GM21390 (cell line): ENCODE data around the gene FRRS1.
"Not testable (repeated sequence)": the region's sequence is repeated elsewhere in the genome, so short reads cannot be mapped to it uniquely, and the experiment has no call there.

Experiments used
- ATAC-seq: cut with Tn5 transposase; IDR thresholded peaks from one replicate; pipeline ENCODE4 v1.9.1; 2021; ENCODE audit not compliant: unreplicated experiment

The FRRS1 gene, protein sequence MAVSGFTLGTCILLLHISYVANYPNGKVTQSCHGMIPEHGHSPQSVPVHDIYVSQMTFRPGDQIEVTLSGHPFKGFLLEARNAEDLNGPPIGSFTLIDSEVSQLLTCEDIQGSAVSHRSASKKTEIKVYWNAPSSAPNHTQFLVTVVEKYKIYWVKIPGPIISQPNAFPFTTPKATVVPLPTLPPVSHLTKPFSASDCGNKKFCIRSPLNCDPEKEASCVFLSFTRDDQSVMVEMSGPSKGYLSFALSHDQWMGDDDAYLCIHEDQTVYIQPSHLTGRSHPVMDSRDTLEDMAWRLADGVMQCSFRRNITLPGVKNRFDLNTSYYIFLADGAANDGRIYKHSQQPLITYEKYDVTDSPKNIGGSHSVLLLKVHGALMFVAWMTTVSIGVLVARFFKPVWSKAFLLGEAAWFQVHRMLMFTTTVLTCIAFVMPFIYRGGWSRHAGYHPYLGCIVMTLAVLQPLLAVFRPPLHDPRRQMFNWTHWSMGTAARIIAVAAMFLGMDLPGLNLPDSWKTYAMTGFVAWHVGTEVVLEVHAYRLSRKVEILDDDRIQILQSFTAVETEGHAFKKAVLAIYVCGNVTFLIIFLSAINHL

DNA sequence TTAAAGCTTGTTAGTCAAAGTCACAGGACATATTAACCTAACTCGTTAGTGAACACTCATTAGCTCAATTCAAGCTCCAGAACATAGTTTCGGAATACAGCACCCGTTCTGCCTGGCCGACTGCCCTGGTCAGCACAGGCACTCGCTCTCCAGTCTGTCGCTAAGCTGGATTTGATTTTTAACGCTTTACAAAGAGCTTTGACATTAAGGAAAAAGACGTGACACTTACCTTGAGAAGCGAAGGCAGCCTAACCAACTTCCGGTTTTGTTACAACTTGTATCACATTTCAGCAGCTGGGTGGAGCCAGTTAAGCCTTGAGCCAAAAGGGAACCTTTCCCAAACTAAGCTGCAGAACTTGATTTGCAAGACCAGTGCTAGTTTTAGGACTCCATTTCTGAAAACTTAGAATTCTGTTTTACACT, at the start of gene FRRS1:
Gene FRRS1 (minus strand): TSS at position 258 of the 423 bp plus-strand sequence. CDS start 17,867 bp downstream, outside the sequence.
- peak; percentile 94 for ATAC-seq

DNA sequence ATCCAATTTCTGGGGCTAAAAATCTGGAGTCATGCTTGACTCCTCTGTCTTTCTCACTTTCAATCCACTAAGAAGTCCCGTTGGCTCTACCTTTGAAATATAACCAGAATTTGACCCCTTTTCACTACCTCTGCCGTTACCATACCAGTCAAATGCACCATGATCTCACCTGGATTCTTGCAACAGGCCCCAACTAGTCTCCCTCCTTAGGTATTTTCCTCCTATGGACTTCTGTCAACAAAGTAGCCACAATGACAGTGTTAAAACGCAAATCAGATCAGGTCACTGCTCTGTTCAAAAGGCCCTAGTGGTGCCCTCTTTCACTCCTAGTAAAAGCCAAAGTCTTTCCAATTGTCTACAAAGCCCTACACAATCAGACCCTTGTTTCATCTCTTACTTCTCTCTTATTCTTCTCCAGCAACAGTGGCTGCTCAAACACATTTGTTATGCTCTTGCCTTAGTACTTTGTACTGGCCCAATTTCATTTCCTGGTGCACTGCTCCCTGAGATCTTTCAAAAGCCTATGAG, 48.0 kb upstream of the FRRS1 start:
- no peak for ATAC-seq

DNA sequence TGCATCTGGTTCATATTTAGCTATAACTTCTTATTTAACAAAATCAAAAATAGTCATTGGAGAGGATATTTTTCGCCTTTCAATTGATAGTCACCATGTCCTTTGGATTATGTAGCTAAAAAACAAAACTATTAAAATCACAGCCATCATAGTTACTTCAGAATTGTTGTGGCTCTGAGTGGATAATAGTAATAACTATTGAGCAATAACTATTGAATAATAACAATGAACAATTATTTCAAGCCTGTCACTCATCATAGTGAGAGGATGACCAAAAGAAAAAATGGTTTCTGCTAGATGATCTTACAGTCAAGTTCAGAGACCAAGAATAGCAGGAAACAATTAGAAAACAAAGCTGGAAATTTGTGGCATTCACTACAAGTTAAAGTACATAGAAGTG, 45.3 kb upstream of the FRRS1 start:
- ATAC-seq: no peak

DNA sequence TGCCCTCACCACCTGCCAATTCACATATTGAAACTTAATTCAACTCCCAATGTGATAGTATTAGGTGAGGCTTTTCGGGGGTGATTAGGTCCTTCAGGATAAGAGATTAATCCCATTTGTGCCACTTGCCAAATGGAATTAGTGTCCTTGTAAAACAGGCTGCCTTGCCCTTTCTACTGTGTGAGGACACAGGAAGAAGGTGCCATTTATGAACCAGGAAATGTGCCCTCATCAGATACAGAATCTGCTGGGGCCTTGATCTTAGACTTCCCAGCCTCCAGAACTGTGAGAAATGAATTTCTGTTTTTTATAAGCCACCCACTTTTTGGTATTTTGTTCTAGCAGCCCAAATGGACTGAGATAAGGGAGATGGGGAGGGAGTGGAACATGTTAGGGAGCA, 44.6 kb upstream of the FRRS1 start:
- no peak for ATAC-seq

DNA sequence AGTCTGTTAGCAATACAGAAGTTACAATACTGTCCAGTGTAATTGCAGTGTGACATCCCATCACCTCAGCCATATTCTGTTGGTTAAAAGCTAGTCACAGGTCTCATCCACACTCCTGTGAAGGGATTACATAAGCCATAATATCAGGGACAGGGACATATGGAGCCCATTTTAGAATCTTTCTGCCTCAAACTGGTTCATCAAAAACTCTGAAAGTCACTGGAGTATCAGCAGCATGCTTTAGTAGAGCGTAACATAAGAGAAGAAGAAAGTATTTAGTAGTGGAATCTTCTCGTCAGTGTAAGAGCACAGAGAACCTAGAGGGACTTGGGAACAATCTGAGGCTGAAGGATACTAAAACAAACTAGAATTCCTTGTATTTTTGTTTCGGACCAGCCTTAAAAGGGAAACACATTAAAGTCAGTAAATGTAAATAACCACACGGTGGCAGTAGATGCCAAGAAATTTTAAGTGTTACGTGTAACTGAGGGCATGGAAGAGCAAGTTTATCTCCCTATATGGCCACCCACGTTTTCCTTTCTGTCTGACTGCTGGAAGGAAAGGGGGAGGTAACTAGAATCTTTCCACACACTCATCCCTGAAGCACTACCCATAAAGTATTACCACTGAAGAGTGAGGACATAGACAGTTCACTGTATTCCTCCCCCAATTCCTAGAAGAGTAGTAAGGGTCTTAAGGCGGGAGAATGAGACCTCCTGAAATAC, 42.1 kb upstream of the FRRS1 start:
- peak; percentile 91 for ATAC-seq

DNA sequence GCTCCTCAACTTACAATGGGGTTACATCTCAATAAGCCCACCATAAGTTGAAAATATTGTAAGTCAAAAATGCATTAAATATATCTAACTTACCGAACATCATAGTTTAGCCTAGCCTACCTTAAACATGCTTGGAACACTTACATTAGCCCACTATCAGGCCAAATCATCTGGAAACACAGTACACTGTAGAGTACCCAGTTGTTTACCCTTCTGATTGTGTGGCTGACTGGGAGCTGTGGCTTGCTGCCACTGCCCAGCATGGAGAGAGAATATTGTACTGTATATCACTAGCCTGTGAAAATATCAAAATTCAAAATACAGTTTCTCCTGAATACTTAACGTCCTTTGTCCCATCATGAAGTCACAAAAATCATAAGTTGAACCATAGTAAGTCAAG, 40.4 kb upstream of the FRRS1 start:
- ATAC-seq: no peak

DNA sequence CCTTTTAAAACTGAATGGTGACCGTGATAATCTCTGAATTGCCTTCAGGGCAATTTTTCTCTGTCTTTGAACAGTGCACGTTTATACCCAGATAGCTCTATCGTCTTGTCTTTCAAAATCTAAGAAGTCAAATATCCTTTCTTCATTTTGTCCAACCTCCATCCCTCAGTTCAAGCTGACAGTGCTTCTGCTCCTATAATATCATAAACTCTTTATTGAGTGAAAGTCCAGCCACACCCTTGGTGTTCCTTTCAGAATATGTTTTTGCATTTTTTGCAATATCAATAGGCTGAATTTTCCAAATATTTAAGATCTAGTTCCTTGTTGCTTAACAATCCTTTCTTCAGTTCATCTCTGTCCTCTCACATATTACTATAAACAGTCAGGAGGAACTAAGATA, 35.1 kb upstream of the FRRS1 start:
- ATAC-seq: no peak

DNA sequence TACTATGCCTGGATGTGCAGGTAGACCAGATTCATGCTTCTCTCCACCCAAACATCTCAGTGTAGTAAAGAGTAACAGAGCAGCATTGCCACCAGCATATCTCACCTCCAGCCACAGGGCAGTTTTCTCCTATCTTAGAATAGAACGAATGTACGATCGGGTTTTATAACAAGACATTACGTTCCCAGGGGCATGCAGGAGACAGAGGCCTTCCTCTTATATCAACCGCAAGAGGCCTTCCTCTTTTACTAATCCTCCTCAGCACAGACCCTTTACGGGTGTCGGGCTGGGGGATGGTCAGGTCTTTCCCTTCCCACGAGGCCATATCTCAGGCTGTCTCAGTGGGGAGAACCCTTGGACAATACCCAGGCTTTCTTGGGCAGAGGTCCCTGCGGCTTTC, 27.4 kb upstream of the FRRS1 start:
- not testable (repeated sequence) for ATAC-seq

DNA sequence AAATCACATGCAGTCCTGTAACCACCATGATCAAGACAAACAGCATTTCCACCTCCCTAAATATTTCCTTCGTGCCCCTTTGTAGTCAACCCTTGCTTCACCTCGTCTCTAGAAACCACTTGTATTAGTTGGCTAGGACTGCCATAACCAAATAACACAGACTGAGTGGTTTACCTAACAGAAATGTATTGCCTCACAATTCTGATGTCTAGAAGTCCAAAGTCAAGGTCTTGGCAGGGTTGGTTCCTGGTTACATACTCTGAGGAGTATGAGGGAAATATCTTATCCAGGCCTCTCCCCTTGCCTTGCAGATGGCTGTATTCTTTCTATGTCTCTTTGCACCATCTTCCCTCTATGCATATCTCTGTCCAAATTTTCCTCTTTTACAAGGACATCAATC, 23.3 kb upstream of the FRRS1 start:
- ATAC-seq: no peak

DNA sequence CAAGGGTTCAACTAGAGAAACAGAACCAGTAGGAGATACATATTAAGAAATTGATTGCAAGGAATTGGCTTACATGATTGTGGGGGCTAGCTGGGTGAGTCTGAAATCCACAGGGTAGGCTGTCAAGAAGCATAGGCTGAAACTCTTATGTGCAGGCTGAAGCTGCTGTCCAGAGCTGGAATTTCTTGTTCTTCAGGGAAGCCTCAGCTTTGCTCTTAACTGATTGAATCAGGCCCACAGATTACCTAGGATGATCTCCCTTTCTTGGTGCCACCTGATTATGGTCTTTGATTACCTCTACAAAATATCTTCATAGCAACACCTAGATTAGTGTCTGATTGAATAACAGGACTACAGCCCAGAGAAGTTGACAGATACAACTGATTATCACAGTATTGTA, 22.5 kb upstream of the FRRS1 start:
- no peak for ATAC-seq

DNA sequence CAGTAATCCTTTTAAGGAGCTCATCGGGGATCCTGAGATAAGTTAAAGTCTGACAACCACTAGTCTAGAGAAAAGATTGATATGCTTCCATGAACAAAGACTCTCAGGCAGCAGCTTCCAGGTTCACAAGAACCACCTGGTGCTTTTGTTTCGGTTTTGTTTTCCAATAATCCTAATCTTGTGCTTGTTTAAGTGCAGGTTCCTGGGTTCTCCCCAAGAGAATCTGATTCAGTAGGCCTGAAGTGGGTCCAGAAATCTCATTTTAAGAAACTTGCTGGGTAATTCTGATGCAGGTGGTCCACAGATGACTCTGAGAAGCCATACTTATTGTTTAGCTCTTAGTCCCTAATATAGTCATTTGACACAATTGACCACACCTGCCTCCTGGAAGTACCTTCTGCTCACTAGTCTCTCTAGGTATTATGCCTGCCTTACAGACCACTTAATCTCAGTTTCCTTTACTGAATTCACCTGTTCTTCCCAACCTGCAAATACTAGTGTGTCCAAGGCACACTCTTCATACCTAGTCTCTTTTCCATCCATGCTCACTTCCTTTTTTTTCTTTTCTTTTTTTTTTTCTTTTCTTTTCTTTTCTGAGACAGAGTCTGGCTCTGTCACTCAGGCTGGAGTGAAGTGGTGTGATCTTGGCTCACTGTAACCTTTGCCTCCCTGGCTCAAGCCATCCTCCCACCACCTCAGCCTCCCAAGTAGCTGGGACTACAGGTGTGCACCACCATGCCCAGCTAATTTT, 20.5 kb upstream of the FRRS1 start:
- peak; percentile 69 for ATAC-seq

DNA sequence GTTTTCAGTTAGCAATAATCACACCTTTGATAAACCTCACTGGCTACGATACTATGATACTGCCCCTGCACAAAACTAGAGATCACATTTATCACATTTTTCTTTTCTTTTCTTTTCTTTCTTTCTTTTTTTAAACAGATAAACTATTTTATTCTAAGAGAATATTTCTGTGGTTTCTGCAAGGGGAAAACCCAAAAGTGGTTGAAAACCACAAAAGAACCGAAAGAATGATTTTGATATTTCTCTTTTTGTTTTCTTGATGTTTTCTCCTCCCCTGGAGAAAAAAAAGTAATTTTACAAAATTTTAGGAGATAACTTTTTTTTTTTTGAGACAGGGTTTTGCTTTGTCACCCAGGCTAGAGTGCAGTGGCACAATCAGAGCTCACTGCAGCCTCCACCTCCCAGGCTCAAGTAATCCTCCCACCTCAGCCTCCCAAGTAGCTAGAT, 18.4 kb upstream of the FRRS1 start:
- no peak for ATAC-seq

DNA sequence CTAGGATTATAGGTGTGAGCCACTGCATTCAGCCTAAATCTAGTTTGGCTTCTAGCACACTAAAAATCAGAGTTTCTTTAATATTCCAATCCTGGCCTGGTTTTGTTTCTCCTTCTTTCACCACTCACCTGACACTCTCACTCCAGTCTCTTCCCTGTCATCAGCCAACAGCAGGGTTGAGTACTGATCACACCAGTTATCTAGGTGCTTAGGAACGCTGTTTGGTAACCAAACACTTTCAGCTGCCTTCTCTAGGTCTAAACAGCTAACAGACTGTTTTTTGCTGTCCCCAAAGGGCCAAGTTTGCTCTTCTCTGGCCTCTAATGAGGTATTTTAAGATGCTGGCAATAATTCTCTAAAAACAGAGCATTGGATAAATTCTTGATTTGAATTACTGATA, 17.7 kb upstream of the FRRS1 start:
- no peak for ATAC-seq

DNA sequence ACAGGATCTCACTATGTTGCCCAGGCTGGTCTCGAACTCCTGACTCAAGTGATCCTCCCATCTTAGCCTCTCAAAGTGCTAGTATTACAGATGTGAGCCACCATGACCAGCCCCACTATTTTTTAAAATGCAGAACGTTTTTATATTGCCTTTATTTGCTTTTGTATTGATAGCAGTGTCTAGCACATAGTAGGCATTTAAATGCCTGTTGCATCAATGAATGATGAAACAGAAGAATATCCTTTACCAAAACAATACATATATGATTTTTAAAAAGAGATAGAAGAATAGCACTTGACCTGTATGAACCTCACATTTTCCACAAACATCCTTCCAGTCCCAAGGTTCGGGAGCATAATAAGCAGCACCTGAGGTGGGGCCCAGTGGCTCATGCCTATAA, 16.5 kb upstream of the FRRS1 start:
- ATAC-seq: no peak

DNA sequence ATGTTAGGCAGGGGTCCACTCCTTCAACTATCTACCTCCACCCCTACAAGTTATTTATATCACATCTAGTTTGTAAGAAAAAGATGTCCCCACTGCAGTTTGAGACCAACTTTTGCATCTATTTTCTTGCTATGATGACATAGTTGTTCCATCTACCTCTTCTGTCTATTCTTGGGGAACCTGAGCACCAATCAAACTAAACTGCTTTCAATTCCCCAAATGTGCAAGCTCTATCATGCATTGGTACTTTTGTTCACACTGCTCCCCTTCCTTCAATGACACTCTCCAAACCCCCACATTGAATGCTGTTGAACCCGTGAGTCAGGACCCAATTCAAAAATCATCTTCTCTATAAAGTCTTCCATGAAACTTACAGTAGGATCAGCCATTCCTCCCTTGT, 16.0 kb upstream of the FRRS1 start:
- ATAC-seq: no peak

DNA sequence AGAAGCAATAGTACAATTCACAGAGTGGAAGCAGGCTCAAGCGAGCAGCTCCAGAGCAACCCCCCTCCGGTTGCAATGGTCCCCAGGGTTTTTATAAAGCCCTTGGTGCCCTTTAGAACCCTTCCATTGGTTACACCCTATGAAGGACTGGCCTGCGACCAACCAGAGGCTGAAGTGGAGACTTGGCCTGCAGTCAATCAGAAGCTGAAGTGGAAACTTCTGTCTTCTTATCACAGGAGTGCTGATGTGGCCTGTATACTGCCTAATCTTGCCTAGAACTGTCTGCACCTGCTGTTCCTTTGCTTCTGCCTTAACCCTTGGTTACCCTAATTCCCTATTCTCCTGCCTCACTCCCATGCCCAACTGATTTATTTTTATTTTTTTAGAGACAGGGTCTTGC, 15.4 kb upstream of the FRRS1 start:
- ATAC-seq: no peak

DNA sequence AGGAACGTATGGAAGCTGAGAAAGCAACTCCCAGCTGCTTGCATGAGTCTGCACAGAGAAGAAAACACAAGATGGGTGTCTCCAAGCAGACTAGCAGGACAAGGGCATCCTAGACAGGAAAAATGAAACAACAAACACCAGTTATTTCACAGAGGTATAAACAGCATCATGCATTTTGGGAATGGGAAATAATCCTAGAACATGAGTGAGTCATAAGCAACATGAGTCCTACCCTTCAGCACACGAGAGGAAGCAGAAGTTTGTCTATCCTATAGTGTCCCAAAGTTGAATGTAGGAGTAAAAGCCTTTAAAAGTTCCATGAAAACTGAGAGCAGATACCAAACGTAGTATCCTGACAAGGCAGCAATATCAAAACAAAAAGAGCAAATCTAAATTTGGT, 11.3 kb upstream of the FRRS1 start:
- ATAC-seq: no peak

DNA sequence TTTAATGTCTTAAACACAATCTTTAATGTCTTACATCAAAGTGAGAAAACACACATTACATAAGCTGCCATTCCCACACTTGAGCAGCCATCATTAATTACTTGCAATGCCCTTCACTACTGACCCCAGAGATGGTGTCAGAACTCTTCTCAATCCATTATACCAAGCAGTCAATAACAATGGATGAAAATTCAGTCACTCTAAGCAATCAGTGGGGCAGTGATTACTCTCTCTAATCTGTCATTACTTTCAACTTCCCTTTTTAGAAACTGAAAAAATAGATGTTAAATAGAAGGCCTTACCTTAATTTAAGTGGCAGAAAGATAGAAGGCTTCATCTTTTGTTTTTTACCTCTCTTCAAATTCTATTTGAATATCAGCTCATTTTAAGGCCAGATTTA, 9.7 kb upstream of the FRRS1 start:
- peak; percentile 66 for ATAC-seq

DNA sequence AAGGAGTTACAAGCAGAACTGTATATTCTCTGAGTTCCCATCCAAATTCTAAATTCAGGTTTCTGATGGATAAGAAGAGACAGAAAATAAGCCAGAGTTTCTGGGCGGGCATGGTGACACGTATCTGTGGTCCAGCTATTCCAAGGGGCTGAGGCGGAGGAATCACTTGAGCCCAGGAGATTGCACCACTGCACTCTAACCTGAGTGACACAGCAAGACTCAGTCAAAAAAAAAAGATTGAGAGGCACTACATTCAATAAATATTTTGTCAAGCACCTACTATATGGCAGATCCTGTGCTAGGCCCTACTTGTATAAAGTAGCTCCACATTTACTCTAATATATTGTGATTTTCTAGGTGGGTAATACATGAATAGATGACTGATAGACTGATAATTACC, 6.4 kb upstream of the FRRS1 start:
- ATAC-seq: no peak

DNA sequence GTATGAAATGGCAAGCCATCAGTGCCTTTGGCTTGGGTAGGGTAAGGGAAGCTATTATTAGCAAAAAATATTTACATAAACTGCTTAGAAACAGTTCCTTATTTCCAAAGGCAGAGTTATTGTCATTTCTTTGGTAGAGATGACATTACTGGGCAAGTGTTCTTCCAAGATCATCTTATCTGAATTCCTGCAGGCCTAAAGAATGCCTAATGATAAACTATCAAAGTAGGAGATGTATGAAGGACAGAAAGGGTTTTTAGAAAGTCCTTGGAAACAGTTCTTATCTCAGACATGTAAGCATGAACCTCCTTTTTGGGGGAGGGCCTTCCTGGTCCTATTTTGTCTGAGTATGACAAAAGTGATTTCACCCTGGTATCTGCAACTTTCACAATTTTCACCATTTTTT, 5.1 kb upstream of the FRRS1 start:
- ATAC-seq: no peak
